H1 (cell line): ENCODE results near the gene KDM6B. TPM values are rescaled to one million over a fixed set of nuclear protein-coding genes. Genes with fewer than 3 reads are reported as not detected.

Source experiments
- CTCF ChIA-PET: fragments of 300-600 bp; sonication (Branson Sonifier 250); formaldehyde crosslinking; loops from one replicate; lab custom pipeline; 2021; ENCODE audit not compliant: partially characterized antibody; lab: Charles Lee
- POLR2A ChIA-PET: fragments of 300-600 bp; sonication (Branson Sonifier 250); formaldehyde crosslinking; loops from one replicate; lab custom pipeline; 2021; ENCODE audit warnings: inconsistent platforms; ENCODE audit not compliant: partially characterized antibody; lab: Charles Lee
- DNase-seq, 2 experiments: peaks; one replicate each; pipeline versions ENCODE4 v3.0.0 to v3.0.0-alpha.2; 2010 to 2022; ENCODE audit warnings: low spot score in 2 of 2, low read depth in 1 of 2, mixed read lengths in 1 of 2
- FAIRE-seq: peaks from 2 replicates; lab custom pipeline; 2011; peaks lifted over from hg19 to GRCh38; lab: Jason Lieb, UNC
- H2AFZ ChIP-seq: 2 replicates; pipeline ENCODE4 v1.8.1; 2012; ENCODE audit warnings: low read length, inconsistent platforms
- H2AK5ac ChIP-seq: 2 replicates; pipeline ENCODE4 v1.6.1; 2013; ENCODE audit warnings: low read depth, low read length
- H2BK120ac ChIP-seq: replicated peaks from 2 replicates; pipeline ENCODE3; 2013; ENCODE audit warnings: low read depth, low read length, inconsistent platforms
- H2BK12ac ChIP-seq: 2 replicates; pipeline ENCODE4 v1.6.1; 2013; ENCODE audit warnings: low read depth, low read length
- H2BK15ac ChIP-seq: 2 replicates; pipeline ENCODE4 v1.6.1; 2013; ENCODE audit warnings: low read length
- H2BK20ac ChIP-seq: 2 replicates; pipeline ENCODE4 v1.6.1; 2013; ENCODE audit warnings: low read length
- H2BK5ac ChIP-seq: 2 replicates; pipeline ENCODE4 v1.6.1; 2013; ENCODE audit warnings: low read depth, low read length
- H3K14ac ChIP-seq: 2 replicates; pipeline ENCODE4 v1.6.1; 2013; ENCODE audit warnings: inconsistent platforms; ENCODE audit not compliant: insufficient read length
- H3K18ac ChIP-seq: 2 replicates; pipeline ENCODE4 v1.6.1; 2013; ENCODE audit warnings: low read length; ENCODE audit errors: extremely low read depth
- H3K23ac ChIP-seq: 2 replicates; pipeline ENCODE4 v1.6.1; 2013; ENCODE audit warnings: inconsistent platforms; ENCODE audit not compliant: insufficient read length
- H3K23me2 ChIP-seq: 2 replicates; pipeline ENCODE4 v1.6.1; 2013; ENCODE audit warnings: low read depth, low read length
- H3K27ac ChIP-seq: 2 replicates; pipeline ENCODE4 v1.6.1; 2011; ENCODE audit warnings: low read depth, low read length, inconsistent platforms
- H3K27me3 ChIP-seq, 4 experiments: replicated peaks in 1 of 4; 1 replicate in 1 of 4; 2 replicates in 3 of 4; pipeline versions ENCODE4 v1.6.1 to v1.8.1; 2011 to 2013; ENCODE audit warnings: low read length in 3 of 4, mild to moderate bottlenecking in 3 of 4, inconsistent platforms in 2 of 4, mixed read lengths in 2 of 4, moderate library complexity in 1 of 4; ENCODE audit not compliant: control insufficient read depth in 3 of 4, insufficient read depth in 3 of 4; ENCODE audit errors: extremely low read depth in 1 of 4
- H3K36me3 ChIP-seq, 4 experiments: 2 replicates each; pipeline versions ENCODE4 v1.6.1 to v1.8.1; 2011 to 2013; ENCODE audit warnings: mild to moderate bottlenecking in 4 of 4, low read length in 3 of 4, moderate library complexity in 2 of 4, control low read depth in 1 of 4, inconsistent platforms in 1 of 4; ENCODE audit not compliant: insufficient read depth in 4 of 4, control insufficient read depth in 2 of 4
- H3K4ac ChIP-seq: replicated peaks from 2 replicates; pipeline ENCODE3; 2013; ENCODE audit warnings: low read length, low read depth, mixed read lengths, inconsistent platforms; ENCODE audit not compliant: insufficient read length
- H3K4me1 ChIP-seq, 4 experiments: replicated peaks in 1 of 4; 1 replicate in 1 of 4; 2 replicates in 3 of 4; pipeline versions ENCODE4 v1.6.1 to v1.8.1; 2011 to 2013; ENCODE audit warnings: low read length in 3 of 4, inconsistent platforms in 2 of 4, mixed read lengths in 1 of 4; ENCODE audit not compliant: insufficient read depth in 4 of 4, control insufficient read depth in 3 of 4
- H3K4me2 ChIP-seq, 2 experiments: 2 replicates each; pipeline versions ENCODE4 v1.6.1 to v1.8.1; 2011 to 2013; ENCODE audit warnings: low read depth in 2 of 2, low read length in 2 of 2, control low read depth in 1 of 2, inconsistent platforms in 1 of 2, mild to moderate bottlenecking in 1 of 2; ENCODE audit not compliant: insufficient read depth in 1 of 2
- H3K4me3 ChIP-seq, 4 experiments: fragments of 200-600, 300-600 bp in 1 of 4; sonication (generic), shearing (Covaris generic), sonication (Bioruptor Twin) in 1 of 4; 2 replicates each; pipeline versions ENCODE4 v1.5.1 to v1.8.1; 2011 to 2016; ENCODE audit warnings: low read length in 4 of 4, low read depth in 3 of 4, control low read depth in 2 of 4, inconsistent platforms in 2 of 4, mild to moderate bottlenecking in 2 of 4, mixed read lengths in 1 of 4, moderate library complexity in 1 of 4; ENCODE audit not compliant: insufficient read depth in 2 of 4; ENCODE audit errors: extremely low read depth in 1 of 4
- H3K56ac ChIP-seq: replicated peaks from 2 replicates; pipeline ENCODE3; 2013; ENCODE audit warnings: low read depth, mild to moderate bottlenecking, mixed read lengths, low read length, inconsistent platforms; ENCODE audit not compliant: insufficient read length
- H3K79me1 ChIP-seq: 2 replicates; pipeline ENCODE4 v1.6.1; 2013; ENCODE audit warnings: low read depth, low read length, control low read depth
- H3K79me2 ChIP-seq, 2 experiments: 2 replicates each; pipeline versions ENCODE4 v1.6.1 to v1.8.1; 2012 to 2013; ENCODE audit warnings: low read length in 2 of 2, mild to moderate bottlenecking in 2 of 2, inconsistent platforms in 1 of 2; ENCODE audit not compliant: insufficient read depth in 2 of 2, control insufficient read depth in 1 of 2
- H3K9ac ChIP-seq, 4 experiments: replicated peaks in 1 of 4; 1 replicate in 1 of 4; 2 replicates in 3 of 4; pipeline versions ENCODE4 v1.6.1 to v1.8.1; 2011 to 2013; ENCODE audit warnings: low read depth in 3 of 4, low read length in 3 of 4, control low read depth in 2 of 4, mild to moderate bottlenecking in 2 of 4, moderate library complexity in 2 of 4, inconsistent platforms in 1 of 4; ENCODE audit errors: extremely low read depth in 1 of 4
- H3K9me3 ChIP-seq, 2 experiments: 2 replicates each; pipeline versions ENCODE4 v1.6.1 to v1.8.1; 2012 to 2013; ENCODE audit warnings: mild to moderate bottlenecking in 2 of 2, moderate library complexity in 2 of 2, control low read depth in 1 of 2, inconsistent platforms in 1 of 2, low read depth in 1 of 2, low read length in 1 of 2, mixed read lengths in 1 of 2; ENCODE audit not compliant: insufficient read depth in 2 of 2
- H4K20me1 ChIP-seq, 2 experiments: replicated peaks in 1 of 2; 2 replicates each; pipeline versions ENCODE3 to v1.8.1; 2011 to 2013; ENCODE audit warnings: inconsistent platforms in 2 of 2, low read length in 2 of 2, mild to moderate bottlenecking in 1 of 2; ENCODE audit not compliant: insufficient read depth in 2 of 2, control insufficient read depth in 1 of 2
- H4K5ac ChIP-seq: 2 replicates; pipeline ENCODE4 v1.6.1; 2013; ENCODE audit warnings: low read length, low read depth, mixed read lengths, inconsistent platforms; ENCODE audit not compliant: insufficient read length
- H4K8ac ChIP-seq: 2 replicates; pipeline ENCODE4 v1.8.0; 2013; ENCODE audit warnings: mild to moderate bottlenecking, moderate library complexity, low read length, inconsistent platforms; ENCODE audit not compliant: insufficient read depth; ENCODE audit errors: extremely low read depth
- H4K91ac ChIP-seq: replicated peaks from 2 replicates; pipeline ENCODE3; 2013; ENCODE audit warnings: low read length, mixed read lengths, inconsistent platforms; ENCODE audit not compliant: insufficient read length
- BRCA1 ChIP-seq: IDR thresholded peaks from 2 replicates; pipeline ENCODE4 v1.6.1; 2012; ENCODE audit warnings: low read depth, low read length, improper control_type of control experiment
- CBX5 ChIP-seq: fragments of 300-800, 300-1000 bp; sonication (generic); IDR thresholded peaks from 2 replicates; pipeline ENCODE4 v1.7.1; 2016; ENCODE audit warnings: antibody characterized with exemption, low read length, low read depth
- CHD2 ChIP-seq: IDR thresholded peaks from 2 replicates; pipeline ENCODE4 v1.6.1; 2012; ENCODE audit warnings: low read length, improper control_type of control experiment
- CREB1 ChIP-seq: IDR thresholded peaks from 2 replicates; pipeline ENCODE4 v1.6.1; 2012; ENCODE audit warnings: inconsistent platforms
- CTBP2 ChIP-seq: IDR thresholded peaks from 2 replicates; pipeline ENCODE4 v1.7.0; 2011; ENCODE audit warnings: borderline replicate concordance, mild to moderate bottlenecking, moderate library complexity, mixed read lengths, low read length; ENCODE audit not compliant: insufficient read depth, insufficient read length
- MAFK ChIP-seq: IDR thresholded peaks from 2 replicates; pipeline ENCODE4 v1.6.1; 2012; ENCODE audit warnings: low read depth, mild to moderate bottlenecking, improper control_type of control experiment, low read length
- NRF1 ChIP-seq: IDR thresholded peaks from 2 replicates; pipeline ENCODE4 v1.6.1; 2011; ENCODE audit warnings: mild to moderate bottlenecking, low read depth, low read length, improper control_type of control experiment
- RNF2 ChIP-seq: fragments of 200-900, 300-1000 bp; sonication (generic); IDR thresholded peaks from 2 replicates; pipeline ENCODE4 v1.7.1; 2016; ENCODE audit warnings: borderline replicate concordance, low read depth, mild to moderate bottlenecking, antibody characterized with exemption, low read length; ENCODE audit not compliant: poor library complexity, severe bottlenecking; ENCODE audit errors: missing control alignments
- TEAD4 ChIP-seq: IDR thresholded peaks from 2 replicates; pipeline ENCODE4 v1.6.1; 2012; ENCODE audit warnings: low read depth, low read length, inconsistent platforms, mixed read lengths
- YY1 ChIP-seq: IDR thresholded peaks from 2 replicates; pipeline ENCODE4 v1.6.1; 2011; ENCODE audit warnings: low read depth, mild to moderate bottlenecking, low read length
- ZNF274 ChIP-seq: IDR thresholded peaks from 2 replicates; pipeline ENCODE4 v1.7.0; 2012; ENCODE audit warnings: low read length, borderline replicate concordance; ENCODE audit errors: extremely low read depth
- WGBS, 2 experiments: shearing (Covaris generic) in 1 of 2; methylation state at CpG; one replicate each; pipeline versions ENCODE4 v1.1.6 to v1.1.7; 2013 to 2015; ENCODE audit warnings: low lambda C conversion rate in 2 of 2, mixed read lengths in 2 of 2, inconsistent platforms in 1 of 2, low coverage in 1 of 2, missing lambda C conversion rate in 1 of 2; ENCODE audit not compliant: insufficient replicate concordance in 2 of 2, insufficient coverage in 1 of 2, insufficient read length in 1 of 2; ENCODE audit errors: extremely low coverage in 1 of 2, missing lambda C conversion rate in 1 of 2; 5-methylcytosine and 5-hydroxymethylcytosine counted together
- polyA plus RNA-seq, 7 experiments: library from polyadenylated mRNA; depleted of rRNA in 3 of 7; stranded (reverse) in 5 of 7; unstranded in 2 of 7; fragments of >200 nt in 5 of 7; fragments of 200-250 nt in 2 of 7; gene quantifications; 1 replicate in 5 of 7; 2 replicates in 1 of 7; 4 replicates in 1 of 7; pipeline versions ENCODE4 v1.2.1 to v1.2.3, GENCODE V29; 2011 to 2013; ENCODE audit warnings: missing spikeins in 2 of 7, mixed read lengths in 2 of 7
- total RNA-seq: library from RNA; stranded (reverse); fragmentation: NEBNext Ultra II Directional; extraction: Animal tissue kit (Norgen Biotek cat#: 25700); gene quantifications from 2 replicates; pipeline ENCODE4 v1.2.1, GENCODE V29; 2021
- TF ChIP-seq, protein P1 (sequence below), 3 experiments: IDR thresholded peaks; 1 replicate in 2 of 3; 2 replicates in 1 of 3; pipeline versions ENCODE4 v1.5.1 to v1.6.1; 2011; ENCODE audit warnings: low read length in 3 of 3, mild to moderate bottlenecking in 3 of 3, inconsistent platforms in 2 of 3, low read depth in 1 of 3, moderate library complexity in 1 of 3; ENCODE audit not compliant: insufficient read depth in 1 of 3; ENCODE audit errors: control extremely low read depth in 1 of 3

KDM6B gene
- total and polyA plus RNA-seq, 2 of the 8 experiments (the other 6 are each of a cell fraction or from before 2014, with no cell fraction given): 0.48 to 3.7 TPM

DNA sequence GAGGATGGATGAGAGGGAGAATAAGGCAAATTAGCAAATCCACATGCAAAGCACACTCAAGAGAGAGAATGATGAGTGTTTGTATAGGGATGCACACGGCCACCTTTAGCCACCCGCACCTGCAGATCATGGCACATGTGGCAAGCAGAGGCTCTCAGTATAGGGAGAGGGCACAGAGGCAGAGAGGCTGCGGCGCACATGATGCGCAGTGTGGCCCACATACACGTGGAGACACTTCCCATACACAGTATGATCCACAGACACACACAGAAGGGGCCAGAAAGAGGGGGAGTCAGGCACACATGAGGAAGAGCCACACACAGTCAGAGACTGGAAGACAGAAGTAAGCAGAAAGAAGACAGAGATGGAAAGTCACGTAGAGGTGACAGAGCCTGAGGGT is 48.1 kb downstream of the KDM6B start:
- Histone ChIP-seq H3K18ac (no peak overlapping the region), H2AFZ (no peak overlapping the region), H3K4me1 (peaks cover 0 to 8% (median 4%) of the 10 kb centered on the region in 4 experiments; a peak in 5 of 7 replicates), H4K20me1 (no peaks in the 10 kb centered on the region), H3K4ac (no peak overlapping the region), H4K5ac (no peak overlapping the region), H2BK12ac (no peak overlapping the region), H2BK120ac (no peak overlapping the region), H3K56ac (no peak overlapping the region), H3K14ac (no peak overlapping the region), H3K27me3 (peaks cover 0 to 10% (median 3%) of the 10 kb centered on the region in 4 experiments; a peak in 3 of 7 replicates), H2BK20ac (no peak overlapping the region), H2BK5ac (no peak overlapping the region), H2BK15ac (no peak overlapping the region), H4K8ac (no peak overlapping the region), H3K79me2 (no peaks in the 10 kb centered on the region), H4K91ac (no peak overlapping the region), H3K23me2 (peaks cover 15% of the 10 kb centered on the region; the same call in 1 of the 2 replicates), H3K4me3 (no peak overlapping the region), H3K27ac (no peak overlapping the region), H3K9ac (no peak overlapping the region), H3K9me3 (no peaks in the 10 kb centered on the region), H3K79me1 (no peaks in the 10 kb centered on the region), H2AK5ac (peak overlapping the region; percentile 16; the same call in 1 of the 2 replicates), H3K36me3 (peaks cover 3 to 10% (median 5%) of the 10 kb centered on the region in 4 experiments; a peak in 5 of 8 replicates), H3K4me2 (no peak overlapping the region), H3K23ac (no peak overlapping the region)
- DNase-seq (no peak), FAIRE-seq (no peak)
- 87% methylated on average over 7 of the region's 7 CpGs; no CpG with 5 or more reads in 1 of the 2 experiments for WGBS, 2 experiments
- POLR2A ChIA-PET: no interaction called here
- CTCF ChIA-PET: interaction anchor here (1.3 kb wide), 2 partner anchors 20 to 23 kb away, joined by 3 to 5 read pairs; no protein-coding TSS in a partner anchor
- TF ChIP-seq TEAD4 (no peak), MAFK (no peak), YY1 (no peak), ZNF274 (no peak), NRF1 (no peak), CBX5 (no peak), CTBP2 (no peak), CREB1 (no peak), CHD2 (no peak), BRCA1 (no peak), RNF2 (no peak)
- TF ChIP-seq, protein P1, sequence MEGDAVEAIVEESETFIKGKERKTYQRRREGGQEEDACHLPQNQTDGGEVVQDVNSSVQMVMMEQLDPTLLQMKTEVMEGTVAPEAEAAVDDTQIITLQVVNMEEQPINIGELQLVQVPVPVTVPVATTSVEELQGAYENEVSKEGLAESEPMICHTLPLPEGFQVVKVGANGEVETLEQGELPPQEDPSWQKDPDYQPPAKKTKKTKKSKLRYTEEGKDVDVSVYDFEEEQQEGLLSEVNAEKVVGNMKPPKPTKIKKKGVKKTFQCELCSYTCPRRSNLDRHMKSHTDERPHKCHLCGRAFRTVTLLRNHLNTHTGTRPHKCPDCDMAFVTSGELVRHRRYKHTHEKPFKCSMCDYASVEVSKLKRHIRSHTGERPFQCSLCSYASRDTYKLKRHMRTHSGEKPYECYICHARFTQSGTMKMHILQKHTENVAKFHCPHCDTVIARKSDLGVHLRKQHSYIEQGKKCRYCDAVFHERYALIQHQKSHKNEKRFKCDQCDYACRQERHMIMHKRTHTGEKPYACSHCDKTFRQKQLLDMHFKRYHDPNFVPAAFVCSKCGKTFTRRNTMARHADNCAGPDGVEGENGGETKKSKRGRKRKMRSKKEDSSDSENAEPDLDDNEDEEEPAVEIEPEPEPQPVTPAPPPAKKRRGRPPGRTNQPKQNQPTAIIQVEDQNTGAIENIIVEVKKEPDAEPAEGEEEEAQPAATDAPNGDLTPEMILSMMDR (IDR thresholded peaks at IDR 0.05; ENCODE audit: control extremely low read depth in 1 of 3, insufficient read depth in 1 of 3, low read depth in 1 of 3, low read length in 3 of 3): no peak
